PC-3 (cell line): ENCODE measurements around the gene PRKD2.

ENCODE experiments used
- CTCF ChIP-seq: fragments of 300-600 bp; sonication (generic); conservative IDR thresholded peaks from 2 replicates; pipeline ENCODE4 v1.5.1; 2017; ENCODE audit warnings: antibody characterized with exemption, low read depth, mild to moderate bottlenecking, low read length
- EZH2 ChIP-seq: fragments of 300-600 bp; sonication (generic); IDR thresholded peaks from one replicate; pipeline ENCODE4 v1.6.1; 2017; ENCODE audit warnings: antibody characterized with exemption, mild to moderate bottlenecking, low read length; ENCODE audit not compliant: unreplicated experiment

GRCh38 chr19:46691104-46691503 is 25.8 kb downstream of the PRKD2 start:
- no peak for TF ChIP-seq CTCF
- no peak for TF ChIP-seq EZH2
